SK-MEL-5 (cell line): Measurements from ENCODE around the gene LRRC74B. TPM values are rescaled to one million over a fixed set of nuclear protein-coding genes. Genes with fewer than 3 reads are reported as not detected.
"Not testable (repeated sequence)": the region's sequence is repeated elsewhere in the genome, so short reads cannot be mapped to it uniquely, and the experiment has no call there.

Source experiments
- DNase-seq: peaks from one replicate; pipeline ENCODE4 v3.0.0-alpha.2; 2016; ENCODE audit warnings: low read depth, low spot score
- in situ Hi-C: cut with HindIII; loops from 2 replicates; pipeline ENCODE4 v1.10.0; 2016; ENCODE audit warnings: low sequenced_read_pairs, high pct_unique_total_duplicates, low pct_unique_long_range_greater_than_20kb
- total RNA-seq: library from RNA; depleted of rRNA; stranded (reverse); fragments of >200 nt; shearing (Covaris generic); gene quantifications from 2 replicates; pipeline ENCODE4 v1.2.3, GENCODE V29; 2014

LRRC74B gene
- total RNA-seq, 1 experiment from 2014 or later = 0.03 TPM

DNA sequence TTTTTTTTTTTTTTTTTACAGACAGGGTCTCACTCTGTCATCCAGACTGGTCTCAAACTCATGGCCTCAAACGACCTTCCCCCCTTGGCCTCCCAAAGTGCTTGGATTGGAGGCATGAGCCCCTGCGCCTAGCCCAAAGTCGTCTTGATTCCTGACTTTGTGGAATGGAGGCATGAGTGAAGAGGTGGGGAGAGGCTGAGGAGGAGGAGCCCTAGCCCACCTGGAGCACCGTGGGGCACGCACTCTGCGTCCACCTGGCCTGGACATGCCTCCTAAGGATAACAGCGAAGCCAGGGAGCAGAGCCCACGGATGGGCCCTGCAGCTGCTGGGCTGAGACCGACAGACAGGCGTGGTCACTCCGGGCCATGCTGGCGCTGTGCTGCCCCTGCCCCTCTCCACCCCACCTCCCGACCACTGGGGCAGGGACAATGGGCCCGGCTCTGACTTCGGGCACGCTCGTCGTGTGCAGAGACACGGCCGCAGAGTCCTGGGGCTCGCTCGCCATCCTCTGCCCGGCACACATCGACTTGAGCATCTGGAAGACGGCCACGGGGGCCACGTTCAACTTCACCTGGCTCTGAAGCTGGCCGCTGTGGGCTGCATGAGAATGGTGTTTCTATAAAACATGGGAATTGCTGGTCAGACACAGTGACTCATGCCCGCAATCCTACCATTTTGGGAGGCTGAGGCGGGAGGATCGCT is 34.8 kb downstream of the LRRC74B start:
- no peak for DNase-seq
- in situ Hi-C loops = no loop called here

- DNase-seq = no peak
- in situ Hi-C loops = no loop called here
Measured at GRCh38 chr22:21082248-21082647, 36.5 kb downstream of the LRRC74B start.

DNA sequence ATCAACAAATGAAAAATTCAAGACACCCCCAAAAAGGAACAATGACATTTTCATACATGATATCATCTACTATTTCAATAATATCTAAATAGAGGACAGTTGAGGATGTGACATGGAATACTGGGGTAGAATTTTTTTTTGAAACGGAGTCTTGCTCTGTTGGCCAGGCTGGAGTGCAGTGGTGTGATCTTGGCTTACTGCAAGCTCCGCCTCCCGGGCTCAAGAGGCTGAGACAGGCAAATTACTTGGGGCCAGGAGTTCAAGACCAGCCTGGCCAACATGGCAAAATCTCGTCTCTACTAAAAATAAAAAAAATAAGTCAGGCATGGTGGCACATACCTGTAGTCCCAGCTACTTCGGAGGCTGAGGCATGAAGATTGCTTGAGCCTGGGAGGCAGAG is 41.4 kb downstream of the LRRC74B start:
- in situ Hi-C loops = no loop called here

DNA sequence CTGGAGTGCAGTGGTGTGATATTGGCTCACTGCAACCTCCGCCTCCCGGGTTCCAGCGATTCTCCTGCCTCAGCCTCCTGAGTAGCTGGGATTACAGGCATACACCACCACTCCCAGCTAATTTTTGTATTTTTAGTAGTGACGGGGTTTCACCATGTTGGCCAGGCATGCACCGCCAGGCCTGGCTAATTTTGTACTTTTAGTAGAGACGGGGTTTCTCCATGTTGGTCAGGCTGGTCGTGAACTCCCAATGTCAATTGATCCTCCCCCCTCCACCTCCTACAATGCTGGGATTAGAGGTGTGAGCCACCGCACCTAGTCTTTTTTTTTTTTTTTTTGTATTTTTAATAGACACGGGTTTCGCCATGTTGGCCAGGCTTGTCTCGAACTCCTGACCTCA is 42.2 kb downstream of the LRRC74B start:
- DNase-seq, in situ Hi-C loops: not testable (repeated sequence)

More for the DNA sequence above, 41.4 kb downstream of the LRRC74B start:
- no peak for DNase-seq

- in situ Hi-C loops, DNase-seq: not testable (repeated sequence)
Measured at GRCh38 chr22:21091220-21091619, 45.5 kb downstream of the LRRC74B start.

DNA sequence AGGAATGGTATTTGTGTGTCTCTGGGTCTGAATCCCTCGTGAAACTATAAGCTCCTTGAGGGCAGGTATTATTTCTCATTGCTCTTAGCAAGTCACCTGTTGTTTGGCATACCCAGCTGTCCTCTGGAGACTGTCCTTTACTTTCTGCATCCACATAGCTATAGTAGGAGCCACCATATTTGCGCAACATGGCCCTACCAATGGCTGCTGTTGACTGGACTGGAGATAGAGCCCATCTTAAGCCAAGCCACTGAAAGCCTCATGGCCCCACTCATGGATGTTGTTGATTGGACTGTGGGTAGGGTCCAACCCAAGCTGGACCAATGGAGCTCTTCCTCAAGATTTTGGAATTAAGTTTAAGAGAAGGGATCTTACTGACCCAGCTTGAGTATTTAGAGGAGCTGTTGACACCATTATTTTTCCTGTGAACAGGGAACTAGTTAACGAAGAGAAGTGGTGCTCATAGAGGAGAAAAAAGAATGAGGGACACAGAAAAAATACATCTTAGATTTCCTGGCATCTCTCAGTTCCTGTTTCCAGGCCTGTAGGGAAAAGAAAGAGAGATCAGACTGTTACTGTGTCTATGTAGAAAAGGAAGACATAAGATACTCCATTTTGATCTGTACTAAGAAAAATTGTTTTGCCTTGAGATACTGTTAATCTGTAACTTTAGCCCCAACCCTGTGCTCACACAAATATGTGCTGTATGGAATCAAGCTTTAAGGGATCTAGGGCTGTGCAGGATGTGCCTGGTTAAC is 47.2 kb downstream of the LRRC74B start:
- in situ Hi-C loops = no loop called here
- DNase-seq = no peak

DNA sequence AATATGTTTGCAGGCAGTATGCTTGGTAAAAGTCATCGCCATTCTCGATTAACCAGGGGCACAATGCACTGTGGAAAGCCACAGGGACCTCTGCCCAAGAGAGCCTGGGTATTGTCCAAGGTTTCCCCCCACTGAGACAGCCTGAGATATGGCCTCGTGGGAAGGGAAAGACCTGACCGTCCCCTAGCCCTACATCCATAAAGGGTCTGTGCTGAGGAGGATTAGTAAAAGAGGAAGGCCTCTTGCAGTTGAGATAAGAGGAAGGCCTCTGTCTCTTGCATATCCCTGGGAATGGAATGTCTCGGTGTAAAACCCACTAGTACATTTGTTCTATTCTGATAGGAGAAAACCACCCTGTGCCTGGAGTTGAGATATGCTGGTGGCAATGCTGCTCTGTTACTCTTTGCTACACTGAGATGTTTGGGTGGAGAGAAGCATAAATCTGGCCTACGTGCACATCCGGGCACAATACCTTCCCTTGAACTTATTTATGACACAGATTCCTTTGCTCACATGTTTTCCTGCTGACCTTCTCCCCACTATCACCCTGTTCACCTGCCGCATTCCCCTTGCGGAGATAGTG is 47.9 kb downstream of the LRRC74B start:
- in situ Hi-C loops, DNase-seq: not testable (repeated sequence)

- no peak for DNase-seq
- in situ Hi-C loops = no loop called here
Measured at GRCh38 chr22:21094911-21095772, 49.4 kb downstream of the LRRC74B start.

GRCh38 chr22:21095773-21096107 is 50.0 kb downstream of the LRRC74B start:
- in situ Hi-C loops = no loop called here

DNA sequence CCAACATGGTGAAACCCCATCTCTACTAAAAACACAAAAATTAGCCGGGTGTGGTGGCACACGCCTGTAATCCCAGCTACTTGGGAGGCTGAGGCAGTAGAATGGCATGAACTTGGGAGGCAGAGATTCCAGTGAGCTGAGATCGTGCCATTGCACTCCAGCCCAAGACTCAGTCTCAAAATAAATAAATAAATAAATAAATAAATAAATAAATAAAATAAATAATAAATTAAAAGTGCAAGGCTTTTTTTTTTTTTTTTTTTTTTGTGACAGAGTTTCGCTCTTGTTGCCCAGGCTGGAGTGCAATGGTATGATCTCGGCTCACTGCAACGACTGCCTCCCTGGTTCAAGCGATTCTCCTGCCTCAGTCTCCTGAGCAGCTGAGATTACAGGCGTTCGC is 51.1 kb downstream of the LRRC74B start:
- in situ Hi-C loops, DNase-seq: not testable (repeated sequence)

More at GRCh38 chr22:21095773-21096107, 50.0 kb downstream of the LRRC74B start:
- no peak for DNase-seq

- in situ Hi-C loops = no loop called here
- DNase-seq = peak; percentile 38
Measured at GRCh38 chr22:21098099-21098671, 52.4 kb downstream of the LRRC74B start.

GRCh38 chr22:21099578-21099977 is 53.8 kb downstream of the LRRC74B start:
- in situ Hi-C loops = no loop called here
- no peak for DNase-seq

DNA sequence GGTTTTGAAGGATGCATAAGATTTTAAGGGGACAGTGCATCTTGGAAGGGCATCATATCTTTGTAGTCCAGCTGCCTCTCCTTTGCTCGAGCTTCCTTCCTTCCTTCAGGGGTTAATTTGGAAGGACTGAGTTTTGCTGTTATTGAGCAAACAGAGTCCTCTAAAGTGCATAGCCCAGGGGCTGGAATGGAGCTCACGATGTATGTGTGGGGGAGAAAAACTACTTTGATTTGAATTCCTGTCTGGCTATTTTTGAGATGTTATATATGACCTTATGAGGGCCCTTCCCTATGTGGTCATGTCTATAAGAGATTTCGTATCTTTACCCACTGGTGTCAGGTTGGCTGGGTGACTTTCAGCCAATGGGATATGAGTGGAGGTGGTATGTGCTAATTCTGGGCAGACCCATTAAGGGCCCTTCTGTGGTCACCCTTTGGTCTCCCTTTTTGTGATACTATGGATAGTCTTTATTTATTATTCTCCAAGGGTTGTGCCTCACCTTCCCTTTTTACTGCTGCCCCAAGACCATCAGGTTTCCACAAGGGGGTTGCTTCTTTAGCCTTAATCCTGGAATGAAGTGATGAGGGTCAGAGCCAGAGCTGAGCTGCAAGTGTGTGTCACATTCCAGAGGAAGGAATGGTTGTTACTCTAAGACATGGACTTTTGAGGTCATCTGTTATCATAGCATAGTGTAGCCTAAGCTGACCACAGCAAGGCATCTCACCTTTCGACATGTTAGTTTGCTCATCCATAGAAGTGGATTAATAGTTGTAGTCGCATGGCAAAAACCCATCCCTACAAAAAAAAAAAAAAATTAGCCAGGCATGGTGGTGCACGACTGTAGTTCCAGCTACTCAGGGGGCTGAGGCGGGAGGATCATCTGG is 54.6 kb downstream of the LRRC74B start:
- in situ Hi-C loops = no loop called here
- DNase-seq = no peak

DNA sequence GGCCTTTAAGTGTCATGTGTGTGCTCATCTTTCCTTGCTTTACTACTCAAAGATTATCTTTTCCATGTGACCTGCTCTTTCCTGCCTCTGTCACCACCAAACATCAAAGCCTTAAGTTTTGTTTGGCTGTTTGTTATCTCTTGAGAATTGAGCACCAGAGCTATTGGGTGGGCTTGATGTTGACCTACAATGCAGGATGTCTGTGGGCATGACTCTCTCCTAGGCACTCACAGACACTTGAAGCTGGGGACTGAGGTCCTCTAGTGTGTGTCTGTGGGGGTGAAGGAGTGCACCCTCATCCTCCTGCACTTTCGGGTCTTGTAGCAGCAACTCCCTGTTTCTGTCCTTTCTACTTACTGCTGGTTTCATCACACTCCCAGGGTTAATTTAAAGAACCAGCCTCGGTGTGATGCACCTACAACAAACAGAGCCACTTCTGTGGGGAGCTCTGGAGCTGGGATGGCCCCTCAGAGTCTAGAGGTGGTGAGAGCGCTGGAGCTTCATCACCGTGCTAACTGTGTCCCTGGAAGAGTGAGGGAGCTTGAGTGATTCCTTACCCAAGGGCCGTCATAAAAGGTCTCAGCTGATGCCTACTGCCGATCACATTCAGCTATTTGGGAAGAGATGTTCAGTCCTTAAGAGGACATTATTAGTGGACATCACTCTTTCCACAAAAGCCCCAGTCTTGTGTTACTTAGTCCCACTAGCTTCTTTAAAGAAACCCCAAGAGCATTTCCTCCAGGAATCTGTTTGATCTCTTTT is 56.3 kb downstream of the LRRC74B start:
- no peak for DNase-seq
- in situ Hi-C loops = no loop called here

DNA sequence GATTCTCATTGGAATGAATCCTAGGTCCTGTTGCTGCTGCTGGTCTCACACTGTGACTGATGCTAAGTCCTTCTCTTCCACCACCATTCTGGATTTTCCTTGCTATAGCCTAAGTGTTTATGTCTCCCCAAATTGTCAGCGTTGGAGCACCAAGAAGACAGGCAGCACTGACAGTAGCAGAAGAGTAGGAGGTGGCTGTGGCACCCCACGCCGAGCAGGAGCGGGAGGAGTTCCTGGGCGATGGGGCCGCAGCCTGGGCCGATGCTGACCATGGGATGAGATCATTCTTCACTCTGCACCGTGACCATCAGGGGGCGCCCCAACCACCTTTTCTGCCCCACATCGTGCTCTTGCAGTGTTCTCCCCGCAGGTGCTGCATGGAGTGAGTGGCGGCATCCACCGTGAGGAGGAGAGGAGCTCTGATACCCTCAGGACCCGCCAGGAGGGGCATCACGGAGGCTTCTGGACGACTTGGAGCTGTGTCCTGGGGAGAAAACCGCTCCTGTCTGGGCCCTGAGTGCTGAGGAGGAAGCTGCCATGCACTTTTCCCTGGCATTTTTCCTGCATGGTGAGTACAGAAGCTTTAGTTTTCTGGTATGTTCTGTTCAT is 57.0 kb downstream of the LRRC74B start:
- DNase-seq = peak; percentile 88
- in situ Hi-C loops = no loop called here

GRCh38 chr22:21103633-21104032 is 57.9 kb downstream of the LRRC74B start:
- in situ Hi-C loops = no loop called here
- no peak for DNase-seq
